Activated T-helper 1 cell treated with anti-CD3 and anti-CD28 coated beads, Interleukin-12 subunit alpha, Interleukin-12 subunit beta, Interleukin-2, Interleukin-4 antibody, amounts not matched to agents 30 ng/mL and 10 ng/mL and 1 ng/mL, durations not matched to agents 14 hours and 24 hours and 36 hours (primary cell): ENCODE results near the gene LIG4. TPM values are rescaled to one million over a fixed set of nuclear protein-coding genes. Genes with fewer than 3 reads are reported as not detected.
A peak's percentile ranks its signal among the peaks of the same experiment; 100 is the strongest.

ENCODE experiments used
- DNase-seq: peaks from one replicate; pipeline ENCODE4 v3.0.0; 2021; ENCODE audit warnings: low spot score
- H3K27ac Mint-ChIP-seq: one replicate; pipeline ENCODE4 v1.8.0; 2021; ENCODE audit warnings: mild to moderate bottlenecking, mixed read lengths
- H3K27me3 Mint-ChIP-seq: one replicate; pipeline ENCODE4 v1.8.0; 2022; ENCODE audit warnings: mild to moderate bottlenecking, moderate library complexity, mixed read lengths; ENCODE audit not compliant: insufficient read depth
- H3K36me3 Mint-ChIP-seq: one replicate; pipeline ENCODE4 v1.8.0; 2021; ENCODE audit warnings: low read depth, mixed read lengths
- H3K4me1 Mint-ChIP-seq: one replicate; pipeline ENCODE4 v1.8.0; 2021; ENCODE audit warnings: low read depth, mixed read lengths
- H3K4me3 Mint-ChIP-seq: one replicate; pipeline ENCODE4 v1.8.0; 2021; ENCODE audit warnings: mild to moderate bottlenecking, moderate library complexity, mixed read lengths
- H3K9me3 Mint-ChIP-seq: one replicate; pipeline ENCODE4 v1.8.0; 2021; ENCODE audit warnings: mixed read lengths
- intact Hi-C: fragments of 100-400 bp; cut with micrococcal nuclease; formaldehyde crosslinking; loops from one replicate; pipeline ENCODE4 v1.15.1; 2024
- total RNA-seq: library from RNA; stranded (reverse); gene quantifications from 2 replicates; pipeline ENCODE4 v1.2.3, GENCODE V29; 2022

Gene LIG4
- total RNA-seq, 1 donor from 2014 or later = 10.0 TPM

DNA sequence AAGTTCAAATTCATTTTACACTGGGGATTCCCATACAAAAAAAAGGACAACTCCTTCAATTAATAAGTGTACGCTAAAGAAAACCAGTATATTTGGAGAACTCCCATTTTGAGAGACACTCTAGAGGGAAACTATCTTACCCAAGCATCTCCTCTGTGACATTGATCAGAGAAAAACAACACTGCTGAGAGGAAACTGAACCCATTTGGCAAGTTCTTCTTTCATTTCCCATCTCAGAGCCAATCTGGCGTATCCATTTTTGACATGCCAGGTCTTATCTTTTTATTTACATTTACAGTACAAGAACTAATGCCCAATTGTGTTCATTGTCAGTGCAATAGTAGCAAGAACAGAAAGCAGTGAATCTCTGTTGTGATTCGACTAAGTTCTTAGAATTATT lies 30.1 kb downstream of the LIG4 start:
- Mint-ChIP-seq H3K27ac (no peak overlapping the region), H3K27me3 (peaks cover 5% of the 10 kb centered on the region), H3K4me3 (no peak overlapping the region), H3K9me3 (no peaks in the 10 kb centered on the region), H3K36me3 (no peaks in the 10 kb centered on the region), H3K4me1 (no peaks in the 10 kb centered on the region)
- no peak for DNase-seq
- intact Hi-C loops = no loop called here

DNA sequence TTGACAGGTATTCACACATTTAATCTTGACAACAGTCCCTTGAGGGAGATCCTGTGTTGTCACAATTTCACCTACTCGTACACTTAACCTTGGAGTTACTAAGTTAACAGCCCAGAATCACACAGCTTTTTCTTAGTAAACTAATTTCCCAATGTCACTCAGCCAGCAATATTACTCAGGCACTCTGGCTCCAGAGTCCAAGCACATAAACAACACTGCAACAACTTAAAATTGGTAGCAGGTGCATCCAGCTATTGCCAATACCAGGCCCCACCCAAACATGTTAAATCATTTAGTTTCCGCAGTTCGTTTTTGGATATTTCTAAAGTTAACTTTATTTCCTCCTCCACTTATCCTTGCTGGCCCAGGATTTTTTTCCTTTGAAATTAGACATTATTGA lies 32.7 kb downstream of the LIG4 start:
- peaks cover 5% of the 10 kb centered on the region for H3K27me3 Mint-ChIP-seq
- H3K27ac Mint-ChIP-seq = no peak overlapping the region
- no peaks in the 10 kb centered on the region for H3K4me1 Mint-ChIP-seq
- intact Hi-C loops = no loop called here
- no peak for DNase-seq
- H3K36me3 Mint-ChIP-seq = no peaks in the 10 kb centered on the region
- H3K4me3 Mint-ChIP-seq = no peak overlapping the region
- no peaks in the 10 kb centered on the region for H3K9me3 Mint-ChIP-seq

DNA sequence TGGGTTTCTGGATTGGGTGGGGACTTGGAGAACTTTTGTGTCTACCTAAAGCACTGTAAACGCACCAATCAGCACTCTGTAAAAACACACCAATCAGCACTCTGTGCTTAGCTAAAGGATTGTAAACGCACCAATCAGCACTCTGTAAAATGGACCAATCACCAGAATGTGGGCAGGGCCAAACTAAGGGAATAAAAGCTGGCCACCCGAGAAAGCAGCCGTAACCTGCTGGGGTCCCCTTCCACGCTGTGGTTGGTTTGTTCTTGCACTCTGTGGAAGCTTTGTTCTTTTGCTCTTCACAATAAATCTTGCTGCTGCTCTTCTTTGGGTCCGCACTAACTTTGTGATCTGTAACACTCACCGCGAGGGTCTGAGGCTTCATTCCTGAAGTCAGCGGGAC lies 37.3 kb downstream of the LIG4 start:
- no peak for DNase-seq
- H3K4me3 Mint-ChIP-seq = no peak overlapping the region
- peaks cover 7% of the 10 kb centered on the region for H3K27me3 Mint-ChIP-seq
- no peaks in the 10 kb centered on the region for H3K4me1 Mint-ChIP-seq
- no peaks in the 10 kb centered on the region for H3K36me3 Mint-ChIP-seq
- H3K9me3 Mint-ChIP-seq = no peaks in the 10 kb centered on the region
- no peak overlapping the region for H3K27ac Mint-ChIP-seq
- intact Hi-C loops = no loop called here

DNA sequence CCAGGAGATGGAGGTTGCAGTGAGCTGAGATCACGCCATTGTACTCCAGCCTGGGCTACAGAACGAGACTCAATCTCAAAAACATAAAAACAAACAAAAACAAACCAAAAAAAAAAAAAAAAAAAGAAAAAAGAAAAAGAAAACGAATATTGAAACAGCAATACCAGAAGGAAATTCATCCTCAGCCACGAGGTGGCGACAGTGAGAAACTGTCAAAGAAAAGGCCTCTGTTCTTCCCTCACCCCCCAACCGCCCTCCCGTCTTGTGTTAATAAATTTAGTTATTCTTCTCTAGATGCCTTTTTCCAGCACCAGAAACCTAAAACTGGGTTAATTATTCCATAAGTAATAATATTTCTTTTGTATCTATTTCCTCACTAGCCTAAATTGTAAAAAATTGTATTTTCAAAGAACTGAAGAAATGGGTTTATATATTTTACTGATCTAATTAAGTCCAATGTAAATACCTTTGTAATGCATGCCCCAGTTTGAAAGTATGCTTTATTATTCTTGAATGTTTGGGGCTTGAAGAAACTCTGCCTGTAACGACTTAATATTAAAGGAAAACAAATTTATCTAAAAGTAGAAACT lies 38.6 kb downstream of the LIG4 start:
- Mint-ChIP-seq H3K4me1 (no peaks in the 10 kb centered on the region), H3K9me3 (no peaks in the 10 kb centered on the region), H3K4me3 (no peak overlapping the region), H3K27ac (no peak overlapping the region), H3K36me3 (no peaks in the 10 kb centered on the region), H3K27me3 (peaks cover 4% of the 10 kb centered on the region)
- intact Hi-C loops = loop anchor here (1.0 to 2.0 kb wide), 2 partner anchors 44 to 721 kb away; no protein-coding TSS in a partner anchor
- peak; percentile 2 for DNase-seq

DNA sequence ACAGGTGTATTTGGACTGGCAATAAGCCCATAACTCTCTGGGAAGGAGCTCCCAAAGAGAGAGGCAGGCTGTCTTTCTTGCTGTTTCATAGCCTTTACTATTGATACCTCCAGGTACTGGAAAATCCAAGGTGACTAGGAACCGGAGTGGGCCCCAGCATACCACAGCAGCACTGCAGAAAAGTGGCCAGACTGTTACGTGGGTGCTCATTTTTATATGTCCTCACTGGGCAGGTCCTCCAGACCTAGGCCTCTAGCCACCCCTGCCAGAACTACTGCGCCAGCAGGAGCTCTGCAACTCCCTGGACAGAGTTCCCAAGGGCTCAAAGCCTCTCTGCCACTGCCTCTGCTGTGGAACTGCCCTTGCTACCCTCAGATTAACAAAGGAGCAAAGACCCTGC lies 46.4 kb downstream of the LIG4 start:
- Mint-ChIP-seq H3K36me3 (no peaks in the 10 kb centered on the region), H3K4me3 (no peak overlapping the region), H3K27me3 (peaks cover 4% of the 10 kb centered on the region), H3K27ac (no peak overlapping the region), H3K9me3 (peaks cover 12% of the 10 kb centered on the region), H3K4me1 (no peaks in the 10 kb centered on the region)
- DNase-seq = no peak
- intact Hi-C loops = no loop called here

DNA sequence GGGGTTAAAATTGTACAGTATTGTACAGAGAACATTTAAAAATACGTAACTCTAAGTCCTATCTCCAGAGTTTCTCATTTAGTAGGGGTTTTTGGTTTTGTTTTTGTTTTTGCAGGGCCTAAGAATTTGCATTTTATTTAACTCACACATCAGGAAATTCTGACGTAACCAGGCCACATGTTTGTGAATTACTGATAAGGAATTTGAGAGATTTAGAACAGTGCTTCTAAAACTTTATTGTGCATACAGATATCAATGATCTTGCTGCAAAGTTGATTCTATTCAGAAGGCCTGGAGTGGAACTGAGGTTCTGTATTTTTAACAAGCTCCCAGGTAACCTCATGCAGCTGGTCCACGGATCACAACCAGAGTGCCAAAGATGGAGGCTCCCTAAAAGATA lies 49.3 kb downstream of the LIG4 start:
- no peak for DNase-seq
- Mint-ChIP-seq H3K36me3 (no peaks in the 10 kb centered on the region), H3K27me3 (no peaks in the 10 kb centered on the region), H3K4me1 (no peaks in the 10 kb centered on the region), H3K4me3 (no peak overlapping the region), H3K27ac (no peak overlapping the region), H3K9me3 (peaks cover 5% of the 10 kb centered on the region)
- intact Hi-C loops = no loop called here

DNA sequence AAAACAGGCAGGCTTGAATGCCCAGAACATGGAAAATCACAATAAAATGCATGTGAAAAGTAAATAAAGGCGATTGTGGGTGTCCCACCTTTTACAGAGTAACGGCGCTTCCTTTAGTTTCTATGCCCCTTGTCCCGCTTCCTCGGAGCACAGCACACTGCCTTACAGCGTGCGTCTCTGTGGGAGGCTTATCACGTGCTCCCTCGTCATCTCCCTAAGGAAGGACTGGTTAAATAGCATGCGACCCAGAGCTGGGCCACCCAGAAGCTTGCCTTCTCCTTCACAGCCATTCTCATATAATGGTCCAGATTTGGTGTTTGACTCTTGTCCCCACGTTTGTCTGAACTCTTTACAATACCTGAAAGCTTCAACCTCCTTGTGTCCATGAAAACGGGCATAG lies 56.6 kb downstream of the LIG4 start:
- Mint-ChIP-seq H3K36me3 (no peaks in the 10 kb centered on the region), H3K4me1 (no peaks in the 10 kb centered on the region), H3K9me3 (no peaks in the 10 kb centered on the region), H3K27me3 (peaks cover 2% of the 10 kb centered on the region), H3K4me3 (no peak overlapping the region), H3K27ac (no peak overlapping the region)
- intact Hi-C loops = loop anchor here (10.0 kb wide), 1 partner anchor 294 kb away; a partner anchor contains a TSS
- no peak for DNase-seq

Other genes with a start within 250 kb of the LIG4 start
- 8.0 and 8.5 TPM in 2 replicates for gene ABHD13, start 2.9 kb upstream of the LIG4 start, total RNA-seq
- 2.9 and 3.4 TPM in 2 replicates for gene TNFSF13B, start 54.2 kb upstream of the LIG4 start, total RNA-seq